Measurements from ENCODE around the gene SVIL. TPM values are rescaled to one million over a fixed set of nuclear protein-coding genes. Genes with fewer than 3 reads are reported as not detected.

Gene SVIL
- total and polyA plus RNA-seq, 2 of the 13 experiments (the other 11 are each of a cell fraction or from before 2014, with no cell fraction given), result 3.9 to 12.1 TPM

DNA sequence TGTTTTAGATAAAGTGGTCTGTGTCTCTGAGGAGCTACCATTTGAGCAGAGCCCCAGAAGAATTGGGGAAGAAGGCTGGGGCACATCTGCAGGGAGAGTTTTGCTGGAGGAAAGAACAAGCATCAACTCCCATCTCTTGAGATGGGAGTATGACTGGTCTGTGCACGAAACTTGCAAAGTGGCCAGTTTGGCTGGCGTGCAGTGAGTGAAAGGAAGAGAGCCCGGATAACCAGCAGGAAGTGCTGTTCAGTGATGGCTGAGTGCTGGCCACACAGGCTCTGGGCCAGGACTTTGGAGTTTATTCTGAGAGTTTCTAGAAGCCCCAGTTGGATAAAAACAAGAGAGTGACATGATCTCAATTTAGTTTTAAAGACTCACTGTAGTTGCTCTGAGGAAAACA lies 34.4 kb upstream of the SVIL start (continued):
- TF ChIP-seq ZBTB3 (CRISPR knock-in tag; IDR thresholded peaks at IDR 0.05; ENCODE audit: borderline replicate concordance, low read depth), result no peak
- TF ChIP-seq, protein P1, sequence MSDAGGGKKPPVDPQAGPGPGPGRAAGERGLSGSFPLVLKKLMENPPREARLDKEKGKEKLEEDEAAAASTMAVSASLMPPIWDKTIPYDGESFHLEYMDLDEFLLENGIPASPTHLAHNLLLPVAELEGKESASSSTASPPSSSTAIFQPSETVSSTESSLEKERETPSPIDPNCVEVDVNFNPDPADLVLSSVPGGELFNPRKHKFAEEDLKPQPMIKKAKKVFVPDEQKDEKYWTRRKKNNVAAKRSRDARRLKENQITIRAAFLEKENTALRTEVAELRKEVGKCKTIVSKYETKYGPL (CRISPR knock-in tag; IDR thresholded peaks at IDR 0.05), result no peak
- TF ChIP-seq, protein P2, sequence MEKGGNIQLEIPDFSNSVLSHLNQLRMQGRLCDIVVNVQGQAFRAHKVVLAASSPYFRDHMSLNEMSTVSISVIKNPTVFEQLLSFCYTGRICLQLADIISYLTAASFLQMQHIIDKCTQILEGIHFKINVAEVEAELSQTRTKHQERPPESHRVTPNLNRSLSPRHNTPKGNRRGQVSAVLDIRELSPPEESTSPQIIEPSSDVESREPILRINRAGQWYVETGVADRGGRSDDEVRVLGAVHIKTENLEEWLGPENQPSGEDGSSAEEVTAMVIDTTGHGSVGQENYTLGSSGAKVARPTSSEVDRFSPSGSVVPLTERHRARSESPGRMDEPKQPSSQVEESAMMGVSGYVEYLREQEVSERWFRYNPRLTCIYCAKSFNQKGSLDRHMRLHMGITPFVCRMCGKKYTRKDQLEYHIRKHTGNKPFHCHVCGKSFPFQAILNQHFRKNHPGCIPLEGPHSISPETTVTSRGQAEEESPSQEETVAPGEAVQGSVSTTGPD (CRISPR knock-in tag; IDR thresholded peaks at IDR 0.05), result no peak

DNA sequence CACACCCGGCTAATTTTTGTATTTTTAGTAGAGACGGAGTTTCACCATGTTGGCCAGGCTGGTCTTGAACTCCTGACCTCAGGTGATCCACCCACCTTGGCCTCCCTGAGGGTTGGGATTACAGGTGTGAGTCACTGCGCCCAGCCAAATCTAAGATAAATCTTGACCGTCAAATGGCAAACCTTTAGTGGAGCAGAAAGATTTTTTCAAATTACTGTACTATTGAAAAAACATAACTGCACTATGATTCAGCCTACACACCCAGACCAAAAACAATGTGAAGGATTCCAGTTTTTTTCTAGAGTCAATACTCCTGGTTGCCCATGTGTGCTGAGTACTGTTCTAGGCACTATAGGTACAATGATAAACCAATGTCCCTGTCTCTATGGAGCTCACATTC lies 33.9 kb upstream of the SVIL start:
- in situ Hi-C loops (cut with HindIII; ENCODE audit: extremely low pct_ligation_motif_present, low pct_unique_long_range_greater_than_20kb) (no loop called here), intact Hi-C loops (cut with micrococcal nuclease; ENCODE audit: unreplicated experiment) (no loop called here)
- Histone ChIP-seq H3K27me3 (ENCODE audit: control insufficient read depth in 1 of 2, insufficient read depth in 2 of 2, low read length in 2 of 2) (no peaks in the 10 kb centered on the region), H3K27ac (ENCODE audit: extremely low read length, insufficient read depth, low read length) (no peak overlapping the region), H3K36me3 (replicated peaks in 1 of 2; ENCODE audit: control insufficient read depth in 1 of 2, insufficient read depth in 2 of 2, low read length in 2 of 2) (no peaks in the 10 kb centered on the region), H3K4me2 (ENCODE audit: low read depth, low read length) (no peak overlapping the region), H2AFZ (ENCODE audit: low read length) (no peak overlapping the region), H3K9me3 (ENCODE audit: low read length) (no peaks in the 10 kb centered on the region), H3K79me2 (ENCODE audit: insufficient read depth, low read length) (no peaks in the 10 kb centered on the region), H3K4me3 (replicated peaks in 1 of 3; ENCODE audit: insufficient read depth in 1 of 3, low read depth in 2 of 3, low read length in 3 of 3) (no peak overlapping the region), H3K4me1 (ENCODE audit: insufficient read depth, low read length) (no peaks in the 10 kb centered on the region), H3K9ac (ENCODE audit: insufficient read depth, low read depth, low read length) (no peak overlapping the region), H4K20me1 (ENCODE audit: insufficient read depth, low read length) (no peaks in the 10 kb centered on the region)
- BruUV-seq (replicated peaks), result no TSS peak
- CTCF ChIA-PET (ENCODE audit: low intra/inter-chr PET ratio, low total read pairs), result no interaction called here
- TF ChIP-seq, protein P3, sequence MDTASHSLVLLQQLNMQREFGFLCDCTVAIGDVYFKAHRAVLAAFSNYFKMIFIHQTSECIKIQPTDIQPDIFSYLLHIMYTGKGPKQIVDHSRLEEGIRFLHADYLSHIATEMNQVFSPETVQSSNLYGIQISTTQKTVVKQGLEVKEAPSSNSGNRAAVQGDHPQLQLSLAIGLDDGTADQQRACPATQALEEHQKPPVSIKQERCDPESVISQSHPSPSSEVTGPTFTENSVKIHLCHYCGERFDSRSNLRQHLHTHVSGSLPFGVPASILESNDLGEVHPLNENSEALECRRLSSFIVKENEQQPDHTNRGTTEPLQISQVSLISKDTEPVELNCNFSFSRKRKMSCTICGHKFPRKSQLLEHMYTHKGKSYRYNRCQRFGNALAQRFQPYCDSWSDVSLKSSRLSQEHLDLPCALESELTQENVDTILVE (CRISPR knock-in tag; IDR thresholded peaks at IDR 0.05), result no peak
- TF ChIP-seq RFX3 (CRISPR knock-in tag; IDR thresholded peaks at IDR 0.05) (no peak), NFKB2 (CRISPR knock-in tag; IDR thresholded peaks at IDR 0.05; ENCODE audit: borderline replicate concordance) (no peak), ZSCAN12 (CRISPR knock-in tag; IDR thresholded peaks at IDR 0.05) (no peak), ESRRA (CRISPR knock-in tag; IDR thresholded peaks at IDR 0.05; ENCODE audit: low read depth) (no peak), KLF11 (CRISPR knock-in tag; IDR thresholded peaks at IDR 0.05) (no peak), ZNF382 (CRISPR knock-in tag; IDR thresholded peaks at IDR 0.05; ENCODE audit: borderline replicate concordance) (no peak), SALL1 (CRISPR knock-in tag; IDR thresholded peaks at IDR 0.05) (no peak), RARG (CRISPR knock-in tag; IDR thresholded peaks at IDR 0.05; ENCODE audit: low read depth) (no peak), ZNF652 (CRISPR knock-in tag; IDR thresholded peaks at IDR 0.05; ENCODE audit: borderline replicate concordance, low read depth) (no peak)
- TF ChIP-seq, protein P4, sequence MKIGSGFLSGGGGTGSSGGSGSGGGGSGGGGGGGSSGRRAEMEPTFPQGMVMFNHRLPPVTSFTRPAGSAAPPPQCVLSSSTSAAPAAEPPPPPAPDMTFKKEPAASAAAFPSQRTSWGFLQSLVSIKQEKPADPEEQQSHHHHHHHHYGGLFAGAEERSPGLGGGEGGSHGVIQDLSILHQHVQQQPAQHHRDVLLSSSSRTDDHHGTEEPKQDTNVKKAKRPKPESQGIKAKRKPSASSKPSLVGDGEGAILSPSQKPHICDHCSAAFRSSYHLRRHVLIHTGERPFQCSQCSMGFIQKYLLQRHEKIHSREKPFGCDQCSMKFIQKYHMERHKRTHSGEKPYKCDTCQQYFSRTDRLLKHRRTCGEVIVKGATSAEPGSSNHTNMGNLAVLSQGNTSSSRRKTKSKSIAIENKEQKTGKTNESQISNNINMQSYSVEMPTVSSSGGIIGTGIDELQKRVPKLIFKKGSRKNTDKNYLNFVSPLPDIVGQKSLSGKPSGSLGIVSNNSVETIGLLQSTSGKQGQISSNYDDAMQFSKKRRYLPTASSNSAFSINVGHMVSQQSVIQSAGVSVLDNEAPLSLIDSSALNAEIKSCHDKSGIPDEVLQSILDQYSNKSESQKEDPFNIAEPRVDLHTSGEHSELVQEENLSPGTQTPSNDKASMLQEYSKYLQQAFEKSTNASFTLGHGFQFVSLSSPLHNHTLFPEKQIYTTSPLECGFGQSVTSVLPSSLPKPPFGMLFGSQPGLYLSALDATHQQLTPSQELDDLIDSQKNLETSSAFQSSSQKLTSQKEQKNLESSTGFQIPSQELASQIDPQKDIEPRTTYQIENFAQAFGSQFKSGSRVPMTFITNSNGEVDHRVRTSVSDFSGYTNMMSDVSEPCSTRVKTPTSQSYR (CRISPR knock-in tag; IDR thresholded peaks at IDR 0.05; ENCODE audit: borderline replicate concordance), result no peak
- no peak for FAIRE-seq
- no peak for ATAC-seq
- DNase-seq (ENCODE audit: low spot score), result no peak
- POLR2A ChIA-PET, result no interaction called here
- 92% methylated on average over 4 of the region's 4 CpGs for WGBS (ENCODE audit: low lambda C conversion rate)
